Liver (tissue), 9 donors: ENCODE results near the gene SLC4A11. TPM values are rescaled to one million over a fixed set of nuclear protein-coding genes. Genes with fewer than 3 reads are reported as not detected.

Source experiments
- DNase-seq: peaks from one replicate; pipeline ENCODE4 v3.0.0-alpha.2; 2017; ENCODE audit warnings: low spot score
- H3K27ac ChIP-seq, 2 donors: one replicate each; pipeline ENCODE4 v1.7.0; 2013; ENCODE audit warnings: inconsistent platforms in 2 of 2, low read length in 2 of 2, control low read depth in 1 of 2, low read depth in 1 of 2, mild to moderate bottlenecking in 1 of 2
- H3K27me3 ChIP-seq, 4 donors: one replicate each; pipeline versions ENCODE4 v1.6.1 to v1.7.0; 2013; ENCODE audit warnings: low read length in 3 of 4, inconsistent platforms in 1 of 4, mild to moderate bottlenecking in 1 of 4, moderate library complexity in 1 of 4; ENCODE audit not compliant: control insufficient read depth in 4 of 4, insufficient read depth in 4 of 4
- H3K36me3 ChIP-seq, 4 donors: one replicate each; pipeline versions ENCODE4 v1.6.1 to v1.7.0; 2013; ENCODE audit warnings: low read length in 3 of 4, mild to moderate bottlenecking in 3 of 4, low read depth in 1 of 4, moderate library complexity in 1 of 4; ENCODE audit not compliant: control insufficient read depth in 4 of 4, insufficient read depth in 3 of 4
- H3K4me1 ChIP-seq, 4 donors: one replicate each; pipeline versions ENCODE4 v1.6.1 to v1.7.0; 2013; ENCODE audit warnings: low read length in 3 of 4, mild to moderate bottlenecking in 3 of 4, moderate library complexity in 1 of 4; ENCODE audit not compliant: control insufficient read depth in 4 of 4, insufficient read depth in 4 of 4
- H3K4me3 ChIP-seq, 3 donors: one replicate each; pipeline versions ENCODE4 v1.6.1 to v1.7.0; 2013; ENCODE audit warnings: low read length in 3 of 3, control low read depth in 1 of 3, low read depth in 1 of 3, mild to moderate bottlenecking in 1 of 3
- H3K9ac ChIP-seq, 2 donors: one replicate each; pipeline ENCODE4 v1.7.0; 2013; ENCODE audit warnings: low read length in 2 of 2, mild to moderate bottlenecking in 2 of 2, moderate library complexity in 2 of 2, control low read depth in 1 of 2, low read depth in 1 of 2
- H3K9me3 ChIP-seq, 4 donors: one replicate each; pipeline versions ENCODE4 v1.6.1 to v1.7.0; 2013; ENCODE audit warnings: low read length in 3 of 4; ENCODE audit not compliant: control insufficient read depth in 4 of 4
- ATF3 ChIP-seq: IDR thresholded peaks from 2 replicates; pipeline ENCODE4 v1.6.1; 2016; ENCODE audit warnings: antibody characterized with exemption
- CTCF ChIP-seq: fragments of 150-350 bp; IDR thresholded peaks from 2 replicates; pipeline ENCODE4 v1.5.1; 2017; ENCODE audit warnings: improper control_type of control experiment, low read depth, low read length; ENCODE audit not compliant: missing input control
- FOXA1 ChIP-seq: IDR thresholded peaks from 2 replicates; pipeline ENCODE4 v1.6.1; 2016; ENCODE audit warnings: antibody characterized with exemption
- HNF4A ChIP-seq, 2 donors: conservative IDR thresholded peaks; 2 replicates each; pipeline ENCODE4 v1.6.1; 2016; ENCODE audit warnings: antibody characterized with exemption in 2 of 2, mild to moderate bottlenecking in 2 of 2
- HNF4G ChIP-seq: IDR thresholded peaks from 2 replicates; pipeline ENCODE4 v1.6.1; 2016; ENCODE audit warnings: antibody characterized with exemption
- JUND ChIP-seq, 2 donors: IDR thresholded peaks; 2 replicates each; pipeline ENCODE4 v1.6.1; 2016; ENCODE audit warnings: antibody characterized with exemption in 2 of 2
- MAX ChIP-seq: IDR thresholded peaks from 2 replicates; pipeline ENCODE4 v1.6.1; 2016; ENCODE audit warnings: antibody characterized with exemption
- NR2F2 ChIP-seq: IDR thresholded peaks from 2 replicates; pipeline ENCODE4 v1.6.1; 2016; ENCODE audit warnings: antibody characterized with exemption
- RAD21 ChIP-seq, 2 donors: IDR thresholded peaks; 2 replicates each; pipeline ENCODE4 v1.6.1; 2016; ENCODE audit warnings: antibody characterized with exemption in 2 of 2, mild to moderate bottlenecking in 2 of 2
- REST ChIP-seq: IDR thresholded peaks from 2 replicates; pipeline ENCODE4 v1.6.1; 2016; ENCODE audit warnings: antibody characterized with exemption, mild to moderate bottlenecking
- RXRA ChIP-seq, 2 donors: IDR thresholded peaks; 2 replicates each; pipeline ENCODE4 v1.6.1; 2017 to 2018; ENCODE audit warnings: antibody characterized with exemption in 2 of 2, mild to moderate bottlenecking in 1 of 2
- SP1 ChIP-seq: IDR thresholded peaks from 2 replicates; pipeline ENCODE4 v1.6.1; 2018; ENCODE audit warnings: antibody characterized with exemption, mild to moderate bottlenecking
- TAF1 ChIP-seq: conservative IDR thresholded peaks from 2 replicates; pipeline ENCODE4 v1.6.1; 2016; ENCODE audit warnings: antibody characterized with exemption, mild to moderate bottlenecking
- YY1 ChIP-seq: IDR thresholded peaks from 2 replicates; pipeline ENCODE4 v1.6.1; 2016; ENCODE audit warnings: antibody characterized with exemption, mild to moderate bottlenecking
- ZBTB33 ChIP-seq: IDR thresholded peaks from 2 replicates; pipeline ENCODE4 v1.6.1; 2016; ENCODE audit warnings: antibody characterized with exemption
- WGBS: extraction: QIAGEN DNeasy Blood & Tissue Kit; methylation state at CpG from one replicate; pipeline ENCODE4 v1.1.7; 2013; 5-methylcytosine and 5-hydroxymethylcytosine counted together
- polyA plus RNA-seq, 2 donors: library from polyadenylated mRNA; stranded (reverse) in 1 of 2; unstranded in 1 of 2; fragments of 200-250 nt in 1 of 2; fragments of >200 nt in 1 of 2; fragmentation: Nextera tagmentation in 1 of 2; extraction: Ambion mirVana in 1 of 2; gene quantifications; one replicate each; pipeline versions ENCODE4 v1.2.1 to v1.2.3, GENCODE V29; 2013 to 2015
- total RNA-seq, 2 donors: library from RNA; depleted of rRNA; stranded (reverse); fragments of >200 nt; gene quantifications; one replicate each; pipeline ENCODE4 v1.2.3, GENCODE V29; 2014
- donor health status: healthy.
- donor health status: healthy.
- donor health status: healthy.
- donor health status: healthy.
- donor health status: healthy.

Gene SLC4A11
- total and polyA plus RNA-seq, 4 donors = under 0.01 to 0.13 (median 0.06) TPM

- DNase-seq = no peak
- no peak overlapping the region for H3K9ac ChIP-seq
- no peaks in the 10 kb centered on the region for H3K4me1 ChIP-seq
- H3K27me3 ChIP-seq = no peaks in the 10 kb centered on the region
- H3K4me3 ChIP-seq = no peak overlapping the region
- 80% methylated on average over 5 of the region's 5 CpGs for WGBS
- TF ChIP-seq YY1 = no peak
- TF ChIP-seq JUND (IDR thresholded peaks at IDR 0.05) = no peak
- no peak for TF ChIP-seq SP1
- no peak for TF ChIP-seq HNF4A (conservative IDR thresholded peaks at IDR 0.05)
- no peaks in the 10 kb centered on the region for H3K9me3 ChIP-seq
- H3K36me3 ChIP-seq = peaks cover 0 to 3% (median 0%) of the 10 kb centered on the region in 4 donors
- H3K27ac ChIP-seq = no peak overlapping the region
Observed at GRCh38 chr20:3181270-3181669, 57.7 kb downstream of the SLC4A11 start.

GRCh38 chr20:3180319-3180718 lies 58.7 kb downstream of the SLC4A11 start:
- no peak for DNase-seq
- no peaks in the 10 kb centered on the region for H3K9me3 ChIP-seq
- peaks cover 0 to 3% (median 0%) of the 10 kb centered on the region in 4 donors for H3K36me3 ChIP-seq
- H3K27me3 ChIP-seq = no peaks in the 10 kb centered on the region
- H3K4me1 ChIP-seq = peaks cover 0 to 2% (median under 1%) of the 10 kb centered on the region in 4 donors
- no peak for TF ChIP-seq REST
- no peak for TF ChIP-seq CTCF
- no peak for TF ChIP-seq HNF4A (conservative IDR thresholded peaks at IDR 0.05)
- no peak for TF ChIP-seq RXRA (IDR thresholded peaks at IDR 0.05)
- TF ChIP-seq FOXA1 = no peak
- no peak for TF ChIP-seq SP1
- no peak for TF ChIP-seq ZBTB33
- no peak for TF ChIP-seq JUND (IDR thresholded peaks at IDR 0.05)
- no peak for TF ChIP-seq HNF4G
- TF ChIP-seq YY1 = no peak
- no peak for TF ChIP-seq TAF1
- TF ChIP-seq RAD21 (IDR thresholded peaks at IDR 0.05) = no peak
- TF ChIP-seq ATF3 = no peak
- no peak for TF ChIP-seq MAX
- TF ChIP-seq NR2F2 = no peak
- H3K27ac ChIP-seq = no peak overlapping the region
- WGBS = 81% methylated on average over 4 of the region's 4 CpGs
- no peak overlapping the region for H3K9ac ChIP-seq
- no peak overlapping the region for H3K4me3 ChIP-seq
